Colonic mucosa (tissue), 4 donors: Measurements from ENCODE around the gene TRAPPC12. TPM values are rescaled to one million over a fixed set of nuclear protein-coding genes. Genes with fewer than 3 reads are reported as not detected.
"Not testable (repeated sequence)": the region's sequence is repeated elsewhere in the genome, so short reads cannot be mapped to it uniquely, and the experiment has no call there.

ENCODE experiments used
- DNase-seq: peaks from one replicate; pipeline ENCODE4 v3.0.0-alpha.2; 2020
- H3K27ac ChIP-seq: fragments of 200-600 bp; one replicate; pipeline ENCODE4 v1.8.0; 2021
- H3K27me3 ChIP-seq: fragments of 200-600 bp; one replicate; pipeline ENCODE4 v1.8.0; 2021
- H3K36me3 ChIP-seq: fragments of 200-600 bp; one replicate; pipeline ENCODE4 v1.8.0; 2021
- H3K4me1 ChIP-seq: fragments of 200-600 bp; one replicate; pipeline ENCODE4 v1.8.0; 2021; ENCODE audit warnings: mild to moderate bottlenecking
- H3K4me3 ChIP-seq: fragments of 200-600 bp; one replicate; pipeline ENCODE4 v1.8.0; 2021
- H3K9ac ChIP-seq, 2 donors: one replicate each; pipeline ENCODE4 v1.7.0; 2013; ENCODE audit warnings: control low read depth in 2 of 2, low read depth in 2 of 2, low read length in 2 of 2
- H3K9me3 ChIP-seq: fragments of 200-600 bp; one replicate; pipeline ENCODE4 v1.8.0; 2021
- CTCF ChIP-seq: fragments of 200-600 bp; IDR thresholded peaks from one replicate; pipeline ENCODE4 v1.8.0; 2022; ENCODE audit warnings: antibody characterized with exemption, mild to moderate bottlenecking
- intact Hi-C: fragments of 100-400 bp; cut with DNase I; formaldehyde crosslinking; loops from one replicate; pipeline ENCODE4 v1.14.1; 2022
- total RNA-seq, 2 donors: library from RNA; stranded (reverse); fragmentation: NEBNext Ultra II Directional in 1 of 2; extraction: Animal tissue kit (Norgen Biotek cat#: 25700) in 1 of 2; gene quantifications; one replicate each; pipeline ENCODE4 v1.2.1, GENCODE V29; 2021
- donor health status: healthy.
- donor health status: DM: no; HTN: no; CAD: no.
- donor health status: DM: no; HTN: no; CAD: no.

TRAPPC12 gene
- total RNA-seq, 2 donors from 2014 or later = 59.1 to 91.5 TPM

- no peaks in the 10 kb centered on the region for H3K36me3 ChIP-seq
- H3K4me1 ChIP-seq = no peaks in the 10 kb centered on the region
- no peak overlapping the region for H3K4me3 ChIP-seq
- intact Hi-C loops = no loop called here
- H3K9ac ChIP-seq = no peak overlapping the region
- DNase-seq = no peak
- no peaks in the 10 kb centered on the region for H3K9me3 ChIP-seq
- no peak for TF ChIP-seq CTCF
- H3K27ac ChIP-seq = no peak overlapping the region
- H3K27me3 ChIP-seq = no peaks in the 10 kb centered on the region
These were observed 30.7 kb upstream of the TRAPPC12 start for GRCh38 chr2:3348767-3349166.

- H3K4me3 ChIP-seq = no peak overlapping the region
- intact Hi-C loops = no loop called here
- H3K27me3 ChIP-seq = no peaks in the 10 kb centered on the region
- no peaks in the 10 kb centered on the region for H3K4me1 ChIP-seq
- H3K36me3 ChIP-seq = no peaks in the 10 kb centered on the region
- DNase-seq = no peak
- no peaks in the 10 kb centered on the region for H3K9me3 ChIP-seq
- no peak for TF ChIP-seq CTCF
- H3K27ac ChIP-seq = no peak overlapping the region
- no peak overlapping the region for H3K9ac ChIP-seq
These were observed 30.2 kb upstream of the TRAPPC12 start for GRCh38 chr2:3349211-3349693.

- Histone ChIP-seq H3K9me3 (no peaks in the 10 kb centered on the region), H3K9ac (no peak overlapping the region), H3K4me3 (no peak overlapping the region), H3K27me3 (no peaks in the 10 kb centered on the region), H3K36me3 (no peaks in the 10 kb centered on the region), H3K27ac (no peak overlapping the region), H3K4me1 (no peaks in the 10 kb centered on the region)
- intact Hi-C loops = no loop called here
- no peak for TF ChIP-seq CTCF
- no peak for DNase-seq
These were observed 24.5 kb upstream of the TRAPPC12 start for GRCh38 chr2:3354986-3355385.

GRCh38 chr2:3355951-3356569 lies 23.4 kb upstream of the TRAPPC12 start:
- Histone ChIP-seq H3K4me3 (no peak overlapping the region), H3K27ac (no peak overlapping the region), H3K27me3 (no peaks in the 10 kb centered on the region), H3K9ac (no peak overlapping the region), H3K4me1 (no peaks in the 10 kb centered on the region), H3K36me3 (no peaks in the 10 kb centered on the region), H3K9me3 (no peaks in the 10 kb centered on the region)
- intact Hi-C loops = no loop called here
- TF ChIP-seq CTCF = no peak
- DNase-seq = no peak

- DNase-seq = no peak
- no peak overlapping the region for H3K27ac ChIP-seq
- H3K9ac ChIP-seq = no peak overlapping the region
- no peaks in the 10 kb centered on the region for H3K27me3 ChIP-seq
- H3K36me3 ChIP-seq = no peaks in the 10 kb centered on the region
- no peak for TF ChIP-seq CTCF
- H3K9me3 ChIP-seq = no peaks in the 10 kb centered on the region
- intact Hi-C loops = no loop called here
- H3K4me3 ChIP-seq = no peak overlapping the region
- H3K4me1 ChIP-seq = no peaks in the 10 kb centered on the region
These were observed 22.7 kb upstream of the TRAPPC12 start for GRCh38 chr2:3356799-3357198.

GRCh38 chr2:3357446-3357845 lies 22.0 kb upstream of the TRAPPC12 start:
- H3K4me3 ChIP-seq, H3K27me3 ChIP-seq, H3K36me3 ChIP-seq, intact Hi-C loops, DNase-seq, H3K9ac ChIP-seq, H3K9me3 ChIP-seq, H3K27ac ChIP-seq, H3K4me1 ChIP-seq: not testable (repeated sequence)
